Astrocyte (in vitro differentiated cells and primary cell): ENCODE results near the gene RANBP10.

Source experiments
- EZH2 ChIP-seq: IDR thresholded peaks from 2 replicates; pipeline ENCODE4 v1.6.1; 2012; ENCODE audit warnings: mild to moderate bottlenecking, low read length, inconsistent platforms; ENCODE audit not compliant: insufficient read depth
- TF ChIP-seq, protein P1 (sequence below): IDR thresholded peaks from 2 replicates; pipeline ENCODE4 v1.5.1; 2011; ENCODE audit warnings: low read depth, mild to moderate bottlenecking, inconsistent platforms, low read length, moderate library complexity; ENCODE audit not compliant: insufficient read depth

DNA sequence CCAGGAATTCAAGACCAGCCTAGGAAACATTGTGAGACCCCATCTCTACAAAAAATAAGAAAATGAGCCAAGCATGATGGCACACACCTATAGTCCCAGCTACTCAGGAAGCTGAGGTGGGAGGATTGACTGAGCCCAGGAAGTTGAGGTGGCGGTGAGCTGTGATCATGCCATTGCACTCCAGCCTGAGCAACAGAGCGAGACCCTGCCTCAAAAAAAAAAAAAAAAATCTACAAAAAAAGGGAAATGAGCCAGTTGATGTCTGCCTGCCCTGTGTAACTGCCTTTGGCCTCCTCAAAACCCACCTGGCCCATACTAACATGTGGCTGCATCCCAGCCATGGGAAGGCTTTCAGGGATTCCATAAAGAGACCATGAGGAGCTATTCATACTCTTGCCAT, 4.5 kb downstream of the RANBP10 start:
- TF ChIP-seq, protein P1, sequence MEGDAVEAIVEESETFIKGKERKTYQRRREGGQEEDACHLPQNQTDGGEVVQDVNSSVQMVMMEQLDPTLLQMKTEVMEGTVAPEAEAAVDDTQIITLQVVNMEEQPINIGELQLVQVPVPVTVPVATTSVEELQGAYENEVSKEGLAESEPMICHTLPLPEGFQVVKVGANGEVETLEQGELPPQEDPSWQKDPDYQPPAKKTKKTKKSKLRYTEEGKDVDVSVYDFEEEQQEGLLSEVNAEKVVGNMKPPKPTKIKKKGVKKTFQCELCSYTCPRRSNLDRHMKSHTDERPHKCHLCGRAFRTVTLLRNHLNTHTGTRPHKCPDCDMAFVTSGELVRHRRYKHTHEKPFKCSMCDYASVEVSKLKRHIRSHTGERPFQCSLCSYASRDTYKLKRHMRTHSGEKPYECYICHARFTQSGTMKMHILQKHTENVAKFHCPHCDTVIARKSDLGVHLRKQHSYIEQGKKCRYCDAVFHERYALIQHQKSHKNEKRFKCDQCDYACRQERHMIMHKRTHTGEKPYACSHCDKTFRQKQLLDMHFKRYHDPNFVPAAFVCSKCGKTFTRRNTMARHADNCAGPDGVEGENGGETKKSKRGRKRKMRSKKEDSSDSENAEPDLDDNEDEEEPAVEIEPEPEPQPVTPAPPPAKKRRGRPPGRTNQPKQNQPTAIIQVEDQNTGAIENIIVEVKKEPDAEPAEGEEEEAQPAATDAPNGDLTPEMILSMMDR: no peak
- no peak for TF ChIP-seq EZH2
